Neural crest cell (in vitro differentiated cells): Measurements from ENCODE around the gene FPR3. TPM values are rescaled to one million over a fixed set of nuclear protein-coding genes. Genes with fewer than 3 reads are reported as not detected.

Experiments
- DNase-seq: peaks from one replicate; pipeline ENCODE4 v3.0.0; 2021; ENCODE audit warnings: low read depth, mixed read lengths, low spot score
- H3K27ac Mint-ChIP-seq: one replicate; pipeline ENCODE4 v1.8.0; 2021; ENCODE audit warnings: mild to moderate bottlenecking, mixed read lengths; ENCODE audit not compliant: unreplicated experiment
- H3K27me3 Mint-ChIP-seq: 2 replicates; pipeline ENCODE4 v1.8.0; 2021; ENCODE audit warnings: low read depth, mild to moderate bottlenecking, mixed read lengths
- H3K36me3 Mint-ChIP-seq: 2 replicates; pipeline ENCODE4 v1.8.0; 2021; ENCODE audit warnings: low read depth, mild to moderate bottlenecking, mixed read lengths
- H3K4me1 Mint-ChIP-seq: 2 replicates; pipeline ENCODE4 v1.8.0; 2021; ENCODE audit warnings: mixed read lengths
- H3K4me3 Mint-ChIP-seq: one replicate; pipeline ENCODE4 v1.8.0; 2021; ENCODE audit warnings: mild to moderate bottlenecking, mixed read lengths
- H3K9me3 Mint-ChIP-seq: 2 replicates; pipeline ENCODE4 v1.8.0; 2021; ENCODE audit warnings: mixed read lengths
- total RNA-seq: library from RNA; stranded (reverse); gene quantifications from 2 replicates; pipeline ENCODE4 v1.2.1, GENCODE V29; 2021
- TF ChIP-seq, protein P1 (sequence below): fragments of 200-600 bp; sonication (generic); conservative IDR thresholded peaks from 2 replicates; pipeline ENCODE4 v1.5.0; 2021; ENCODE audit warnings: antibody characterized with exemption, mild to moderate bottlenecking

The FPR3 gene
- total RNA-seq, 1 donor from 2014 or later = not detected

DNA sequence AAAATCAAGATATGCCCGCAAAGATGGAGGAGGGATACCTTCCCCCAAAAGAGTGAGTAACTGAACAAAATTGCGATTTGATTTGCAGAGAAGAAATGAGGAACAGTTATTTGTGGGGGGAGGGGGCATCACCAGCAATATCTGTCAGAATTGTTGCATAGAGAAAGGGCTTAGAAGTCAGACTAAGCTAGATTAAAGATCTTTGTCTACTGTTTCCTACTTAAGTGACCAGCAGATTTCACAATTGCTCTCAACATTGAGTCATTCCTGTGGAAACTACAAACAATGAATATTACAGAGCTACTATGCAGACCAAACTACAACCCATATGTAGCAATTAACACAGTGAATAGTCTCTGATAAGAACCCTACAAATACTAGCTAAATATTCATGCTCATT is 27.4 kb downstream of the FPR3 start:
- TF ChIP-seq, protein P1, sequence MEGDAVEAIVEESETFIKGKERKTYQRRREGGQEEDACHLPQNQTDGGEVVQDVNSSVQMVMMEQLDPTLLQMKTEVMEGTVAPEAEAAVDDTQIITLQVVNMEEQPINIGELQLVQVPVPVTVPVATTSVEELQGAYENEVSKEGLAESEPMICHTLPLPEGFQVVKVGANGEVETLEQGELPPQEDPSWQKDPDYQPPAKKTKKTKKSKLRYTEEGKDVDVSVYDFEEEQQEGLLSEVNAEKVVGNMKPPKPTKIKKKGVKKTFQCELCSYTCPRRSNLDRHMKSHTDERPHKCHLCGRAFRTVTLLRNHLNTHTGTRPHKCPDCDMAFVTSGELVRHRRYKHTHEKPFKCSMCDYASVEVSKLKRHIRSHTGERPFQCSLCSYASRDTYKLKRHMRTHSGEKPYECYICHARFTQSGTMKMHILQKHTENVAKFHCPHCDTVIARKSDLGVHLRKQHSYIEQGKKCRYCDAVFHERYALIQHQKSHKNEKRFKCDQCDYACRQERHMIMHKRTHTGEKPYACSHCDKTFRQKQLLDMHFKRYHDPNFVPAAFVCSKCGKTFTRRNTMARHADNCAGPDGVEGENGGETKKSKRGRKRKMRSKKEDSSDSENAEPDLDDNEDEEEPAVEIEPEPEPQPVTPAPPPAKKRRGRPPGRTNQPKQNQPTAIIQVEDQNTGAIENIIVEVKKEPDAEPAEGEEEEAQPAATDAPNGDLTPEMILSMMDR = no peak
- Mint-ChIP-seq H3K27me3 (no peaks in the 10 kb centered on the region), H3K36me3 (peaks cover 3% of the 10 kb centered on the region), H3K27ac (no peak overlapping the region), H3K4me3 (no peak overlapping the region), H3K9me3 (peaks cover 15% of the 10 kb centered on the region), H3K4me1 (no peaks in the 10 kb centered on the region)
- DNase-seq = no peak

- Mint-ChIP-seq H3K9me3 (peaks cover 19% of the 10 kb centered on the region), H3K4me1 (no peaks in the 10 kb centered on the region), H3K27me3 (no peaks in the 10 kb centered on the region), H3K27ac (no peak overlapping the region), H3K36me3 (peaks cover 5% of the 10 kb centered on the region), H3K4me3 (no peak overlapping the region)
- DNase-seq = no peak
- TF ChIP-seq, protein P1 = no peak
Observed at GRCh38 chr19:51822946-51823345, 28.0 kb downstream of the FPR3 start.

- Mint-ChIP-seq H3K4me1 (no peaks in the 10 kb centered on the region), H3K4me3 (no peak overlapping the region), H3K27me3 (no peaks in the 10 kb centered on the region), H3K9me3 (peaks cover 23% of the 10 kb centered on the region), H3K36me3 (peaks cover 5% of the 10 kb centered on the region), H3K27ac (no peak overlapping the region)
- TF ChIP-seq, protein P1 = no peak
- no peak for DNase-seq
Observed at GRCh38 chr19:51824281-51825005, 29.5 kb downstream of the FPR3 start.

DNA sequence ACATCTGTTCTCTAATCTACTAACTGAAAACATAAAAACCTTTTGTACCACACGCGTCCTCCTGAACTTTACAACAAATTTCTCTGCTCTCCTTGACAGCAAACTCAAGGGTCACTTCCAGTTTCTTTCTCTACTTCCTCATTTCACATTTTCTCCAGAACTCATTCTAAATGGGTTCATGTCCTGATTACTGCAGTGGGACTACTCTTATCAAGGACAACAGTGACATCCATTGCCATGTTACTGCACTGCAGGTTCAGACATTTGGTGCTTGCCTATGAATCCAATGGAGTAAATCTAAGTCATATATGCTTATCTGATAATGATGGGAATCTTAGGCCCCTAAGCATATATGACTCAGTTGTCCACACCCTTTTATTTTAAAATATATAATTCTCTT is 35.3 kb downstream of the FPR3 start:
- Mint-ChIP-seq H3K27me3 (no peaks in the 10 kb centered on the region), H3K4me3 (no peak overlapping the region), H3K27ac (no peak overlapping the region), H3K9me3 (peaks cover 33% of the 10 kb centered on the region), H3K36me3 (peaks cover 8% of the 10 kb centered on the region), H3K4me1 (no peaks in the 10 kb centered on the region)
- no peak for DNase-seq
- TF ChIP-seq, protein P1 = no peak

DNA sequence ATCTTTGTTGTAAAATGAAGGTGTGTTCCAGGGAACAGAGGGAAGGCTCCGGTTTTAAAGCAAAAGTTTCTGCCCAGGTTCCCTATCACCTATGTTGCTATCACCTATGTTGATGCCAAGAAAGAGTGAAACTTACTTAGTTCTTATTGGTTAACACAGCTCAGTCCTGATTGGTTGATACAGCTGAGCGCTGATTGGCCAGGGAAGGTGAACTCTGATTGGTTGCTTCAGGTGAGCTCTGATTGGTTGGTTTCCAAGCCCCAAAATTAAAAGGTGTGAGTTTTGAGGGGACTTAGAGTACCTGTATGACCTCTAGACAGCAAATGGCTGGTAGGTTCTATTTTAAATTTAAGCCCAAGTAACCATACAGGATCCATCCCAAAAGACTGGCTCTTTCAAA is 42.2 kb downstream of the FPR3 start:
- Mint-ChIP-seq H3K9me3 (peaks cover 24% of the 10 kb centered on the region), H3K4me1 (no peaks in the 10 kb centered on the region), H3K27me3 (no peaks in the 10 kb centered on the region), H3K36me3 (peaks cover 9% of the 10 kb centered on the region), H3K27ac (no peak overlapping the region), H3K4me3 (no peak overlapping the region)
- DNase-seq = no peak
- TF ChIP-seq, protein P1 = no peak
